Mesodermal cell (in vitro differentiated cells): Measurements from ENCODE around the gene EPHB2.
"Not testable (repeated sequence)": the region's sequence is repeated elsewhere in the genome, so short reads cannot be mapped to it uniquely, and the experiment has no call there.

ENCODE experiments used
- H3K27ac ChIP-seq: 2 replicates; pipeline ENCODE4 v1.7.0; 2013; ENCODE audit warnings: mild to moderate bottlenecking, low read depth, low read length, moderate library complexity; ENCODE audit not compliant: severe bottlenecking
- H3K36me3 ChIP-seq: 2 replicates; pipeline ENCODE4 v1.7.1; 2013; ENCODE audit warnings: mild to moderate bottlenecking, low read length, moderate library complexity; ENCODE audit not compliant: control insufficient read depth, insufficient read depth
- H3K4me1 ChIP-seq: one replicate; pipeline ENCODE4 v1.7.1; 2013; ENCODE audit warnings: mild to moderate bottlenecking, low read length; ENCODE audit not compliant: insufficient read depth, control insufficient read depth, poor library complexity, severe bottlenecking
- H3K4me3 ChIP-seq: 2 replicates; pipeline ENCODE4 v1.7.0; 2013; ENCODE audit warnings: low read length, control low read depth, mild to moderate bottlenecking; ENCODE audit not compliant: insufficient read depth, poor library complexity, severe bottlenecking; ENCODE audit errors: extremely low read depth
- H3K9me3 ChIP-seq: 2 replicates; pipeline ENCODE4 v1.7.1; 2013; ENCODE audit warnings: mild to moderate bottlenecking, low read length, moderate library complexity; ENCODE audit not compliant: control insufficient read depth
- WGBS, 2 experiments: methylation state at CpG; one replicate each; pipeline ENCODE4 v1.1.5; 2013; ENCODE audit warnings: missing lambda C conversion rate in 2 of 2; ENCODE audit not compliant: insufficient coverage in 2 of 2; 5-methylcytosine and 5-hydroxymethylcytosine counted together

EPHB2 gene

DNA sequence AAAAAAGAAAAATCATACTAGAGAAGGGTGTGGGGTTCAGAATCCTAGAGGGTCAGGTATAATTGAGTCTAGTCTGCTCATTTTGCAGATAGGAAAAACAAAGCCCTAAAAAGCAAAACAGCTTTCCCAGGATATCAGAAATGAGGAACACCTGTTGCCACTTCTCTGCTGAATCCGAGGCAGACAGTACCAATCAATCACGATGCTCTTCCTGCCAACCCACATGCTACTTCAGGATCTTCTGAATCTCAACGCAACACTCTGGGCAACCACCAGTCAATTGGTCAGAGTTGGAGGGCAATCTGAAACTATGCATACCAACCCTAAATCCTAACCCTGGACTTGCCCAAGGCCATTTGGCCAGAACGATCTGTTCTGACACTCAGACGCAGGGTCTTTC lies 128.3 kb downstream of the EPHB2 start:
- H3K4me3 ChIP-seq = no peak overlapping the region
- H3K36me3 ChIP-seq = no peaks in the 10 kb centered on the region
- H3K4me1 ChIP-seq = no peaks in the 10 kb centered on the region
- H3K9me3 ChIP-seq = no peaks in the 10 kb centered on the region
- WGBS, 2 experiments = 93 to 98% methylated on average over 3 to 5 of the region's 5 CpGs
- no peak overlapping the region for H3K27ac ChIP-seq

DNA sequence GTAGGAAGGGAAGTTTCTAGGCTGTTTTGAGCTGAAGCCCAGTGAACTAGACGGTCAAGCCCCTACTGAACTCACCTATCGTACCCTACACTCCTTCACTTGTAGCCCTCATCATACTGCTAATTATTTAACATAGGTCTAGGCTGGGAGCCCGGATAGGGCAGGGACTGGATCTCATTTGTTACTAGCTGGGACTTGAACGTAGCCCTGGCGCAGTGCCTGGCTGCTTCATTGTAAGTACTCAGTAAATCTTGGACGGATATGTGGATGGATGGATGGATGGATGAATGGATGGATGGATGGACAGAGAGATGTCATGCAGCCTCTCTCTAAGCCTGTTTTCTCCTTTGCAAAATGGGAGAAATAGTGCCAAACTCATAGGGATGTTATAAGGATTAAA lies 129.2 kb downstream of the EPHB2 start:
- Histone ChIP-seq H3K4me1 (no peaks in the 10 kb centered on the region), H3K4me3 (no peak overlapping the region), H3K36me3 (no peaks in the 10 kb centered on the region), H3K27ac (no peak overlapping the region), H3K9me3 (no peaks in the 10 kb centered on the region)
- WGBS, 2 experiments = 90 to 96% methylated on average over 4 to 6 of the region's 6 CpGs

- no peak overlapping the region for H3K4me3 ChIP-seq
- H3K36me3 ChIP-seq = no peaks in the 10 kb centered on the region
- H3K27ac ChIP-seq = no peak overlapping the region
- H3K4me1 ChIP-seq = no peaks in the 10 kb centered on the region
- no peaks in the 10 kb centered on the region for H3K9me3 ChIP-seq
- WGBS, 2 experiments = 71 to 84% methylated on average over 3 of the region's 3 CpGs
These were observed 130.5 kb downstream of the EPHB2 start for GRCh38 chr1:22841142-22841541.

DNA sequence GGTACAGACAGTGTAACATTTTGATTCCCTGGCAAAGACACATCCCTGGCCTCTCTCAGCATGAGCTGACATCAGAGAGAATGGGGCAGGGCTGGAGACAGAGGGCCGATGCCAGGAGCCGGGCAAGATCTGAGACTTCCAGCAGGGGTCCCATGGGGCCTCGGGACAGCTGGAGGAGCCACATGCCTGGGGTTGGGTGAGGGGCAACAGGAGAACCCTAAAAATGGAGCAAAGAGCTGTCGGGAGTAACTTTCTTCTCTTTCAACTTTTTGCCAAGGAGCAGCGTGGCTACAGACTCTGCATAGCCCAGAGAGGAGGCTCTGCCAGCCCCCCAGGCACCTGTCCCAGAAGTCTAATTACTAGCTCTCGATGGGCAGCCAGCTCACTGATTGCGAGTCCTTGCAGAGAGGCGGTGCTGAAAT lies 131.2 kb downstream of the EPHB2 start:
- WGBS, 2 experiments = 75 to 79% methylated on average over 8 of the region's 8 CpGs
- H3K4me3 ChIP-seq = no peak overlapping the region
- no peak overlapping the region for H3K27ac ChIP-seq
- no peaks in the 10 kb centered on the region for H3K36me3 ChIP-seq
- H3K4me1 ChIP-seq = no peaks in the 10 kb centered on the region
- no peaks in the 10 kb centered on the region for H3K9me3 ChIP-seq

GRCh38 chr1:22843441-22844183 lies 133.0 kb downstream of the EPHB2 start:
- 90 to 94% methylated on average over 7 to 9 of the region's 11 CpGs for WGBS, 2 experiments
- H3K4me3 ChIP-seq, H3K9me3 ChIP-seq, H3K27ac ChIP-seq, H3K4me1 ChIP-seq, H3K36me3 ChIP-seq: not testable (repeated sequence)

DNA sequence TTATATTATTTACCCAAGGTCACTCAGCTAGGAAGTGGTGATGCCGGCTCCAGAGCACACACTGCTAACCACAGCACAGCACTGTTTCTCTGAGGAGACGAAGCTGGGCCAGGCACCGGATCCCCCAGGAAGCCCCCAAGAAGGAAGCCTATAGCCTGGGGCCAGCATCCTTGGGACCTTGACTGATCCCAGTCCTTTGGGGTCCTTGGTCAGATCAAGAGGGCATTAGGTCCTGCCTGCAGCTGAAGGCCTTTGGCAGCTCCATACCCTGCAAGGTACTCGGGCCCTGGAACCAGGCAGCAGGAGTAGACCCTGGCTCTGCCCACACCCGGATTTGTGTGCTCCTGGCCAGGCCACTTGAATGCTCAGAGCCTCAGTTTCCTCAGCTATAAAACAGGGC lies 134.0 kb downstream of the EPHB2 start:
- H3K9me3 ChIP-seq = no peaks in the 10 kb centered on the region
- no peaks in the 10 kb centered on the region for H3K4me1 ChIP-seq
- 95 to 98% methylated on average over 3 to 4 of the region's 5 CpGs for WGBS, 2 experiments
- H3K4me3 ChIP-seq = no peak overlapping the region
- H3K36me3 ChIP-seq = no peaks in the 10 kb centered on the region
- H3K27ac ChIP-seq = no peak overlapping the region

- H3K4me1 ChIP-seq = no peaks in the 10 kb centered on the region
- 75 to 82% methylated on average over 1 to 2 of the region's 4 CpGs for WGBS, 2 experiments
- no peak overlapping the region for H3K4me3 ChIP-seq
- H3K36me3 ChIP-seq = no peaks in the 10 kb centered on the region
- no peak overlapping the region for H3K27ac ChIP-seq
- no peaks in the 10 kb centered on the region for H3K9me3 ChIP-seq
These were observed 134.8 kb downstream of the EPHB2 start for GRCh38 chr1:22845398-22845935.

GRCh38 chr1:22846458-22846857 lies 135.8 kb downstream of the EPHB2 start:
- no peaks in the 10 kb centered on the region for H3K36me3 ChIP-seq
- WGBS, 2 experiments = 81 to 84% methylated on average over 12 of the region's 12 CpGs

DNA sequence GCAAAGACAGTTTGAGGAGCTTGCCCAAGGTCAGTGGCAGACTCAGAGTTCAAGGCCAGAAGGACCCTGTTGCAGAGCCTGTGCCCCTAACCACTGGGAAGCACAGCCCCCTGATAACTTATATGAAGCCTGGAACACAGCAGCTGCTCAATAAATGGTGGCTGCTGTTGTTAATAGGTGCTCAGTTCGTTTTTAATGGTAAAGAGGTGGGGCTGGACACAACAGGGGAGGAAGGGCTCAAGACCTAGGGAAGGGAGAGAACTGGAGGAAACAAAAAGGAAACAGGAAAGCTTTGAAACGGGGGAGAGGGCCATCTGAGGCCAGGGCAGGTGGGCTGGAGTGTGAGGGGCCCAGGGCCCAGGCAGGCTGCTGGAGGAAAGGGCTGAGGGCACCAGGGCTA lies 136.6 kb downstream of the EPHB2 start:
- Histone ChIP-seq H3K27ac (no peak overlapping the region), H3K36me3 (no peaks in the 10 kb centered on the region), H3K4me1 (no peaks in the 10 kb centered on the region), H3K4me3 (no peak overlapping the region), H3K9me3 (no peaks in the 10 kb centered on the region)
- 75 to 83% methylated on average over 2 of the region's 2 CpGs for WGBS, 2 experiments

More at GRCh38 chr1:22846458-22846857, 135.8 kb downstream of the EPHB2 start:
- Histone ChIP-seq H3K27ac (no peak overlapping the region), H3K4me1 (no peaks in the 10 kb centered on the region), H3K9me3 (no peaks in the 10 kb centered on the region), H3K4me3 (no peak overlapping the region)

DNA sequence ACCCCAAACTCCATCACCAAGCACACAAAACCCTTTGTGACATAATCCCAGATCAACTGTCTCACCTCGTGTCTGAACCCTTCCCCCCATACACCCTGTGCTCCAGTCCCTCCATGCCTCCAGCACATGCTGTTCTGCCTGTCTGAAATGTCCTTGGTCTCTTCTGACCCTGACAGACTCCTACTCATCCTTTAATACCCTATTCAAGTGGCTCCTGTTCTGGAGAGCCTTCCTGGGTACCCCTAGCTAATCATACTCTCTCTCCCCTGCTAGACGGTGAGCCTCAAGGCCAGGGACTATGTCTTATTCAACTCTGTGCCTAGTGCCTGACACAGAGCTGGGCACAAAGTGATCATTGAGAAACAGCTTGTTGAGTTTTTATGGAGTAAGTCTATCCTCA lies 137.1 kb downstream of the EPHB2 start:
- Histone ChIP-seq H3K4me1 (no peaks in the 10 kb centered on the region), H3K9me3 (no peaks in the 10 kb centered on the region), H3K4me3 (no peak overlapping the region), H3K27ac (no peak overlapping the region), H3K36me3 (no peaks in the 10 kb centered on the region)
- 89 to 100% methylated on average over 1 to 2 of the region's 2 CpGs for WGBS, 2 experiments

DNA sequence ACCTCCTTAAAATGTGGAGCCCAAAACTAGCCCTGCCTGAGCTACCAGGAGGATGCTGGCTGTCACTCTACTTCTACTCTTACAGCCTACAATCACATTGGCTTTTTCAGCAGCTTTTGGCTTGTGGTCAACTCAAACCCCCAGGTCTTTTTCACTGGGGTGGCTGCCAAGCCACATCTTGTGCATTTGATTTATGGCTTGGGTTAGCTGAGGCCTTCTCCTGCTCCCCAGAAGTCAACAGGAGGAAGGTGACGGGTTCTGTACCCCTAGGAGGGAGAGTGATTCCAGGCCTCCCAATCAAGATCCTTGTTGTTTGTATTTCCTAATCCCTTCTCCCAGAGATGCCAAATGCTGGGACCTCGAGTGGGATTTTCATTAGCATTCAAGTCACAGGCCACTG lies 137.8 kb downstream of the EPHB2 start:
- no peaks in the 10 kb centered on the region for H3K4me1 ChIP-seq
- WGBS, 2 experiments = 40 to 86% methylated on average over 1 to 2 of the region's 2 CpGs
- no peak overlapping the region for H3K4me3 ChIP-seq

More for the DNA sequence above, 137.8 kb downstream of the EPHB2 start:
- Histone ChIP-seq H3K27ac (no peak overlapping the region), H3K9me3 (no peaks in the 10 kb centered on the region), H3K36me3 (no peaks in the 10 kb centered on the region)
